Erythroblast (primary cell): Measurements from ENCODE around the gene HDDC3.

ENCODE experiments used
- GATA1 ChIP-seq: IDR thresholded peaks from 2 replicates; pipeline ENCODE4 v1.6.1; 2011; ENCODE audit warnings: low read depth, mild to moderate bottlenecking, control low read depth, low read length, moderate library complexity
- POLR2A ChIP-seq: IDR thresholded peaks from 2 replicates; pipeline ENCODE4 v1.6.1; 2011; ENCODE audit warnings: mild to moderate bottlenecking, low read length

DNA sequence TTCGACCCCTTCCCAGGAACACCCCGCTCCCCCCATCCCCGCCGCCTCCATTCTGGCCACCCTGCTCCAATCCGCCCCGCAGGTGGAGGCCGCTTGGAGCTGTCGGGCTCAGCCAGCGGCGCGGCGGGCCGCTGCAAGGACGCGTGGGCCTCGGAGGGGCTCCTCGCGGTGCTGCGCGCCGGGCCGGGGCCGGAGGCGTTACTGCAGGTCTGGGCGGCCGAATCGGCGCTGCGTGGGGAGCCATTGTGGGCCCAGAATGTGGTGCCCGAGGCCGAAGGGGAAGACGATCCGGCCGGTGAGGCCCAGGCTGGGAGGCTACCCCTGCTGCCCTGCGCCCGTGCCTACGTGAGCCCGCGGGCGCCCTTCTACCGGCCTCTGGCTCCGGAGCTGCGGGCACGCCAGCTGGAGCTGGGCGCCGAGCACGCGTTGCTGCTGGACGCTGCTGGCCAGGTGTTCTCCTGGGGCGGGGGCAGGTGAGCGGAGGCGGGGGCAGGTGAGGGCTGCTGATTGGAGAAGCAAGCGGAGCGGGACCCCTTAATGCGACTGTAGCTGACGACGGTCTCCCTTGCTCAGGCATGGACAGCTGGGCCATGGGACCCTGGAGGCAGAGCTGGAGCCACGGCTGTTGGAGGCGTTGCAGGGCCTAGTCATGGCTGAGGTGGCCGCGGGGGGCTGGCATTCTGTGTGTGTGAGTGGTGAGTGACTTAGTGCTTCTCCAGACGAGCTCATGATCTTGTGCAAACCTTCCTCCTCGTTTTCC is 24.9 kb upstream of the HDDC3 start:
- TF ChIP-seq POLR2A (no peak), GATA1 (no peak)
